ENCODE results near the gene OXSR1. TPM values are rescaled to one million over a fixed set of nuclear protein-coding genes. Genes with fewer than 3 reads are reported as not detected.

Gene OXSR1
- total and polyA plus RNA-seq, 4 donors: 4.3 to 24.7 (median 12.2) TPM

DNA sequence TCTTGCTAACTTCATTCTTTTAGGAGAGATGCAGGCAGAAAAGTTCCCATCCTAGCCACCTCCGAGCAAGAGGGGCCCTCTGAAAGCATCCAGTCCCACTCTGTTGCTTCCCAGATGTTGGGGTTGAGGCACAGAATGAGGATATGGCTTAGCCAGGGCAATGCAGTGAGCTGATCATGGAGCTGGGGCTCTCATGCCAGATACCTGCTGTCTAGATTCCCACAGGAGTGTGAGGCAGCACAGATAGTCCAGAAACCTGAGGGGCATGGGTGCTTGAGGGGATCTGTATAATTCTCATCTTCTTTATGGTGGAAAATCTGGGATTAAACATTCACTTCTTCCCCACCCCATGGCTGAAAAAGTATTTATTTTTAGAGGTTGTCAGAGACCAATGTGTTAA, 101.5 kb downstream of the OXSR1 start:
- TF ChIP-seq NR2F2 (IDR thresholded peaks at IDR 0.05): no peak
- no peak for TF ChIP-seq RXRA (IDR thresholded peaks at IDR 0.05)
- TF ChIP-seq, protein P1, sequence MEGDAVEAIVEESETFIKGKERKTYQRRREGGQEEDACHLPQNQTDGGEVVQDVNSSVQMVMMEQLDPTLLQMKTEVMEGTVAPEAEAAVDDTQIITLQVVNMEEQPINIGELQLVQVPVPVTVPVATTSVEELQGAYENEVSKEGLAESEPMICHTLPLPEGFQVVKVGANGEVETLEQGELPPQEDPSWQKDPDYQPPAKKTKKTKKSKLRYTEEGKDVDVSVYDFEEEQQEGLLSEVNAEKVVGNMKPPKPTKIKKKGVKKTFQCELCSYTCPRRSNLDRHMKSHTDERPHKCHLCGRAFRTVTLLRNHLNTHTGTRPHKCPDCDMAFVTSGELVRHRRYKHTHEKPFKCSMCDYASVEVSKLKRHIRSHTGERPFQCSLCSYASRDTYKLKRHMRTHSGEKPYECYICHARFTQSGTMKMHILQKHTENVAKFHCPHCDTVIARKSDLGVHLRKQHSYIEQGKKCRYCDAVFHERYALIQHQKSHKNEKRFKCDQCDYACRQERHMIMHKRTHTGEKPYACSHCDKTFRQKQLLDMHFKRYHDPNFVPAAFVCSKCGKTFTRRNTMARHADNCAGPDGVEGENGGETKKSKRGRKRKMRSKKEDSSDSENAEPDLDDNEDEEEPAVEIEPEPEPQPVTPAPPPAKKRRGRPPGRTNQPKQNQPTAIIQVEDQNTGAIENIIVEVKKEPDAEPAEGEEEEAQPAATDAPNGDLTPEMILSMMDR (IDR thresholded peaks at IDR 0.05; ENCODE audit: low read depth, low read length, missing input control): no peak
- no peak for TF ChIP-seq EGR1 (IDR thresholded peaks at IDR 0.05; ENCODE audit: low read depth in 2 of 2)
- TF ChIP-seq, protein P2, sequence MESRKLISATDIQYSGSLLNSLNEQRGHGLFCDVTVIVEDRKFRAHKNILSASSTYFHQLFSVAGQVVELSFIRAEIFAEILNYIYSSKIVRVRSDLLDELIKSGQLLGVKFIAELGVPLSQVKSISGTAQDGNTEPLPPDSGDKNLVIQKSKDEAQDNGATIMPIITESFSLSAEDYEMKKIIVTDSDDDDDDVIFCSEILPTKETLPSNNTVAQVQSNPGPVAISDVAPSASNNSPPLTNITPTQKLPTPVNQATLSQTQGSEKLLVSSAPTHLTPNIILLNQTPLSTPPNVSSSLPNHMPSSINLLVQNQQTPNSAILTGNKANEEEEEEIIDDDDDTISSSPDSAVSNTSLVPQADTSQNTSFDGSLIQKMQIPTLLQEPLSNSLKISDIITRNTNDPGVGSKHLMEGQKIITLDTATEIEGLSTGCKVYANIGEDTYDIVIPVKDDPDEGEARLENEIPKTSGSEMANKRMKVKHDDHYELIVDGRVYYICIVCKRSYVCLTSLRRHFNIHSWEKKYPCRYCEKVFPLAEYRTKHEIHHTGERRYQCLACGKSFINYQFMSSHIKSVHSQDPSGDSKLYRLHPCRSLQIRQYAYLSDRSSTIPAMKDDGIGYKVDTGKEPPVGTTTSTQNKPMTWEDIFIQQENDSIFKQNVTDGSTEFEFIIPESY (IDR thresholded peaks at IDR 0.05): no peak
- TF ChIP-seq, protein P3, sequence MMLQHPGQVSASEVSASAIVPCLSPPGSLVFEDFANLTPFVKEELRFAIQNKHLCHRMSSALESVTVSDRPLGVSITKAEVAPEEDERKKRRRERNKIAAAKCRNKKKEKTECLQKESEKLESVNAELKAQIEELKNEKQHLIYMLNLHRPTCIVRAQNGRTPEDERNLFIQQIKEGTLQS (IDR thresholded peaks at IDR 0.05): no peak
- TF ChIP-seq YY1 (IDR thresholded peaks at IDR 0.05): no peak
- TF ChIP-seq GABPA (IDR thresholded peaks at IDR 0.05 in 1 of 2, conservative IDR thresholded peaks at IDR 0.05 in 1 of 2): no peak
- 95% methylated on average over 1 of the region's 1 CpG for WGBS
- no peak overlapping the region for H3K27ac ChIP-seq (ENCODE audit: low read depth in 1 of 2, low read length in 2 of 2)

DNA sequence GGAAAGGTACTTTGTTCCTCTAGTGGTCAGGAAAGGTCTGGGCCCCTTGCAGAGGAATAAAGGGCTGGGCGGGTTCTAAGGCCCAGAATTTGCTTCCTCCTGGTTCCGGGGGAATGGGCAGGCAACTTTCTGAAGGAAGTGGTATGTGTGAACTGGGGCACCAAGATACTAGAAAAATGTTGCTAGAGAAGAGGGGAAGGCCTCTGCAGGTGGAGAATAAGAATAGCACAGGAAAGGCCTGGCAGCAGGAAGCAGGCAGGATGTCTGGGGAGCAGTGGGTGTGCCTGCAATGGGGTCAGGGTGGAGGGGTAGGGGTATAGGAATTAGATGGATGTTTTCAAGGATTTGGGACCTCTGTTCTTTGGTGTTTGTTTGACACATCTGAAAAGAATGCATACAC, 102.3 kb downstream of the OXSR1 start:
- H3K27ac ChIP-seq (ENCODE audit: low read depth in 1 of 2, low read length in 2 of 2): no peak overlapping the region
- peaks cover 5 to 18% (median 12%) of the 10 kb centered on the region in 4 donors for H3K4me1 ChIP-seq (ENCODE audit: control insufficient read depth in 4 of 4, insufficient read depth in 4 of 4, low read length in 3 of 4)
- H3K4me3 ChIP-seq (ENCODE audit: low read depth in 1 of 3, low read length in 3 of 3): no peak overlapping the region
- H3K9ac ChIP-seq (ENCODE audit: low read depth in 1 of 2, low read length in 2 of 2): no peak overlapping the region
- 86% methylated on average over 2 of the region's 2 CpGs for WGBS
- no peaks in the 10 kb centered on the region for H3K9me3 ChIP-seq (ENCODE audit: control insufficient read depth in 4 of 4, low read length in 3 of 4)
- TF ChIP-seq FOXA2 (IDR thresholded peaks at IDR 0.05): no peak
- no peak for TF ChIP-seq SP1 (IDR thresholded peaks at IDR 0.05)
- no peak for TF ChIP-seq YY1 (IDR thresholded peaks at IDR 0.05)
- TF ChIP-seq HNF4A (conservative IDR thresholded peaks at IDR 0.05): no peak
- no peaks in the 10 kb centered on the region for H3K27me3 ChIP-seq (ENCODE audit: control insufficient read depth in 4 of 4, insufficient read depth in 4 of 4, low read length in 3 of 4)
- no peak for DNase-seq (ENCODE audit: low spot score)
- H3K36me3 ChIP-seq (ENCODE audit: control insufficient read depth in 4 of 4, insufficient read depth in 3 of 4, low read depth in 1 of 4, low read length in 3 of 4): no peaks in the 10 kb centered on the region

More for the DNA sequence above, 101.5 kb downstream of the OXSR1 start:
- Histone ChIP-seq H3K4me3 (ENCODE audit: low read depth in 1 of 3, low read length in 3 of 3) (no peak overlapping the region), H3K4me1 (ENCODE audit: control insufficient read depth in 4 of 4, insufficient read depth in 4 of 4, low read length in 3 of 4) (peaks cover 5 to 18% (median 12%) of the 10 kb centered on the region in 4 donors), H3K9ac (ENCODE audit: low read depth in 1 of 2, low read length in 2 of 2) (no peak overlapping the region), H3K9me3 (ENCODE audit: control insufficient read depth in 4 of 4, low read length in 3 of 4) (no peaks in the 10 kb centered on the region), H3K36me3 (ENCODE audit: control insufficient read depth in 4 of 4, insufficient read depth in 3 of 4, low read depth in 1 of 4, low read length in 3 of 4) (no peaks in the 10 kb centered on the region), H3K27me3 (ENCODE audit: control insufficient read depth in 4 of 4, insufficient read depth in 4 of 4, low read length in 3 of 4) (no peaks in the 10 kb centered on the region)
- DNase-seq (ENCODE audit: low spot score): no peak

DNA sequence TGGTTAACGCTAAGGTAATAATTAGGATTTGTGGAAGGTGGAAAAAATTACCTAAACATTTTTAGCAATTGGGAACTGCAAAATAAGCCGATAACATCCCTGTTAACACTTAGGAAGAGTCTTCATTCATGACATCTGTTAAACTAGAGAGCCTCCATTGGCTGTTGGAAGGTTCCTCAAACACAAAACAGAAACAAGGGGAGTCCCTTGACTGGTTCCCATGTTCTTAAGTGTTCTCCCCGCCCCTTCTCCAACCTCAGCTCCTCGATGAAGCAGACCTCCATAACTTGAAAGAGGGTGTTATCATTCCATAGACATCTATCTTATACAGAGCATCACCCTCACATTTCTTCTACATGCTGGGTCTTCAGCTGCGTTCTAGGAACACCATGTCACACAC, 102.8 kb downstream of the OXSR1 start:
- H3K36me3 ChIP-seq (ENCODE audit: control insufficient read depth in 4 of 4, insufficient read depth in 3 of 4, low read depth in 1 of 4, low read length in 3 of 4): no peaks in the 10 kb centered on the region
- H3K27ac ChIP-seq (ENCODE audit: low read depth in 1 of 2, low read length in 2 of 2): no peak overlapping the region
- H3K4me3 ChIP-seq (ENCODE audit: low read depth in 1 of 3, low read length in 3 of 3): no peak overlapping the region
- H3K27me3 ChIP-seq (ENCODE audit: control insufficient read depth in 4 of 4, insufficient read depth in 4 of 4, low read length in 3 of 4): no peaks in the 10 kb centered on the region
- no peaks in the 10 kb centered on the region for H3K9me3 ChIP-seq (ENCODE audit: control insufficient read depth in 4 of 4, low read length in 3 of 4)
- TF ChIP-seq, protein P4, sequence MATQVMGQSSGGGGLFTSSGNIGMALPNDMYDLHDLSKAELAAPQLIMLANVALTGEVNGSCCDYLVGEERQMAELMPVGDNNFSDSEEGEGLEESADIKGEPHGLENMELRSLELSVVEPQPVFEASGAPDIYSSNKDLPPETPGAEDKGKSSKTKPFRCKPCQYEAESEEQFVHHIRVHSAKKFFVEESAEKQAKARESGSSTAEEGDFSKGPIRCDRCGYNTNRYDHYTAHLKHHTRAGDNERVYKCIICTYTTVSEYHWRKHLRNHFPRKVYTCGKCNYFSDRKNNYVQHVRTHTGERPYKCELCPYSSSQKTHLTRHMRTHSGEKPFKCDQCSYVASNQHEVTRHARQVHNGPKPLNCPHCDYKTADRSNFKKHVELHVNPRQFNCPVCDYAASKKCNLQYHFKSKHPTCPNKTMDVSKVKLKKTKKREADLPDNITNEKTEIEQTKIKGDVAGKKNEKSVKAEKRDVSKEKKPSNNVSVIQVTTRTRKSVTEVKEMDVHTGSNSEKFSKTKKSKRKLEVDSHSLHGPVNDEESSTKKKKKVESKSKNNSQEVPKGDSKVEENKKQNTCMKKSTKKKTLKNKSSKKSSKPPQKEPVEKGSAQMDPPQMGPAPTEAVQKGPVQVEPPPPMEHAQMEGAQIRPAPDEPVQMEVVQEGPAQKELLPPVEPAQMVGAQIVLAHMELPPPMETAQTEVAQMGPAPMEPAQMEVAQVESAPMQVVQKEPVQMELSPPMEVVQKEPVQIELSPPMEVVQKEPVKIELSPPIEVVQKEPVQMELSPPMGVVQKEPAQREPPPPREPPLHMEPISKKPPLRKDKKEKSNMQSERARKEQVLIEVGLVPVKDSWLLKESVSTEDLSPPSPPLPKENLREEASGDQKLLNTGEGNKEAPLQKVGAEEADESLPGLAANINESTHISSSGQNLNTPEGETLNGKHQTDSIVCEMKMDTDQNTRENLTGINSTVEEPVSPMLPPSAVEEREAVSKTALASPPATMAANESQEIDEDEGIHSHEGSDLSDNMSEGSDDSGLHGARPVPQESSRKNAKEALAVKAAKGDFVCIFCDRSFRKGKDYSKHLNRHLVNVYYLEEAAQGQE (IDR thresholded peaks at IDR 0.05): no peak
- no peak for TF ChIP-seq RAD21 (IDR thresholded peaks at IDR 0.05)
- H3K9ac ChIP-seq (ENCODE audit: low read depth in 1 of 2, low read length in 2 of 2): no peak overlapping the region
- no peak for DNase-seq (ENCODE audit: low spot score)
- peaks cover 5 to 18% (median 12%) of the 10 kb centered on the region in 4 donors for H3K4me1 ChIP-seq (ENCODE audit: control insufficient read depth in 4 of 4, insufficient read depth in 4 of 4, low read length in 3 of 4)
- WGBS: 83% methylated on average over 5 of the region's 5 CpGs

Measured in liver (tissue), 9 donors.